Stimulated activated CD4-positive, alpha-beta T cell treated with anti-CD3 and anti-CD28 coated beads, Interleukin-12 subunit alpha, Interleukin-12 subunit beta, amount 100 ng/mL, for 4 hours (primary cell): ENCODE results near the gene SRM.
"Not testable (repeated sequence)": the region's sequence is repeated elsewhere in the genome, so short reads cannot be mapped to it uniquely, and the experiment has no call there.

Experiments used
- DNase-seq: peaks from one replicate; pipeline ENCODE4 v3.0.0-alpha.2; 2020

The SRM gene

DNA sequence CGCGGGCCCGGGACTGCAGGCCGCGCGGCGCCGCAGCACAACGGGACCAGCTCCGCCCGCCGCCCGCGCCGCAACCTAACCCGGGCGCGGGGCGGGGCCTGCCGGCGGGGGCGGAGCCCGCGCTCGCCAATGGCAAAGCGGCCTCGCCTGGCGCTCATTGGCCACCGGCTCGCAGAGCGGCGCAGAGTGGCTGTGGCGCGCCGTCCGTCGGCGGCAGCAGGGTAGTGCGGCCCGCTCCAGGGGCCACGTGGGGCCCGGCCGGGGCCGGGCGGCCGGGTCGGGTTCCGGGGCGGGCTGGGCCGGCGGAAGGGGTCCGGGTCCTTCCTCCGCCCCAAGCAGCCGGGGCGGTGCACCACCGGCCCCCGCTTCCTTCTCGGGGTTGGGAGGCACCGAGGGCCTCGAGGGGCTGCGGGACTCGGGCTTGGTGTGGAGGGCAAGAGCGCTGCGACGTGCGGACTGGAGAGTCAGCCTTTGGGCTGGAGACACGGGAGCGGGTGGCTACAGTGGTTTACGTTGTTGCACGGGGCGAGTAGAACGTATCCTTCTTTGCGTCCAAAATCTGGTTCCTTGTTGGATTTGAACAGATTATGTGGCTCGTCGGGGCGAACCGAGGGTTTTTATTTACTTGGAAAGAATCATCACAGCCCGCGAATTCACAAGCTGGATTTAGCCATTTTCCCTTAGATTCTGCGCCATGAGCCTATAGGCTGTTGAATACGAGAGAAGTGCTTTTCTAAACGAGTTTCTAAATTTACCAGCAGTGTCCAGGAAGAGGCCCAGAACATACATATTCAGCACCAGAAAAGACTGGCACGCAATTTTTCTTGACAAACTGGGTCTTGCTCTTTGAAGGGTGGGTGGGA, at the start of gene SRM:
TSS of gene SRM (minus strand) at position 51 of the 863 bp plus-strand sequence. CDS start 75 bp downstream, outside the sequence.
- DNase-seq: peak; percentile 92

DNA sequence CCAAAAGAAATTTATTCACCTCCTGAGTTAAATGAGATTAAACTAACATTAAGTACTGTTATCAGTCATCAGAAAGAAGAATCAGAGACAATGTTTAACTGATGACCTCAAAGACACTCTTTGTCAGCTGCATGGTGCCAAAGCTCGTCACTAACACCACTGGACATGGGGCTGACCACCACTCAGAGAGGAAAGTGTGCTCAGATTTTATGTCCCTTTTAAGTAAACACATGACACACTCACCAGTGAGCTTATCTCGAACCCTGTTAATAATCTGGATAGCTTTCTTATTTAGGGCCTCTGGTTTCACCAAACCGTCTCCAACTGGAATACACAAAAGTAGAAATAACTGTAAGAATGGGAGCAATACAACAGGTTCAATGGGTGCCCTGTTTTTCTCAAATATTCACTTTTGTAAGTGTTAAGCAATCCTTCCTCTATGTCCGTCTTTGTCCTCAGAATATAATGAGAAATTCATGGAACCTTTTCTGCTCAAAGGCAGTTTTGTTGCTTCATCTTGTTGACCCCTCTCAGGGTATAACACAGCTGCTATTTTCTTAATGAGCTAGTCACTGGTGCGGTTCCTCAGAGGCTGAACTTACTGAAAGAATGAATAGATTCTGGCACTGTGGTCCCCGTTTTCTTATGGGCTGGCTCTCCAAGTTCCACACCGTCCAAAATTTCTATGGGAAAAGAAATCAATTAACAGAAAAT, 49.4 kb upstream of the SRM start:
- DNase-seq: no peak

DNA sequence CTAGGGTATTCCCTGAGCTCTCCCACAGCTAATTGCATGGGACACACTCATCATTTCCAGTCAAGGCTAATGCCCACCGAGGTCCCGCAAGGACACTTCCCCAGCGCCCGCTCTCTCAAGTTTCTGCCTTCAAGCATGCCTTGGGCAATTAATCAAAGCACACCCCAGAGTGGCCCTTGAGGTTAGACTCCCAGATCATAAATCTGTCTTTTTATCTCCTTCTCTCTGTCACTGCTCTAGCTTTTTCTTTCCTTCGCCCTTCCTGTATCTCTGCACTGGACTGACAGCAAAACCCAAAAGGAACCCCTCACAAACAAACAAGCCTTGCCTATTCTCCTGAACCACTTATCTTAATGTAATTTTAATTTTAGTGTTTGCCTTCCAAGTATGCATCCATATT, 47.8 kb upstream of the SRM start:
- DNase-seq: no peak

DNA sequence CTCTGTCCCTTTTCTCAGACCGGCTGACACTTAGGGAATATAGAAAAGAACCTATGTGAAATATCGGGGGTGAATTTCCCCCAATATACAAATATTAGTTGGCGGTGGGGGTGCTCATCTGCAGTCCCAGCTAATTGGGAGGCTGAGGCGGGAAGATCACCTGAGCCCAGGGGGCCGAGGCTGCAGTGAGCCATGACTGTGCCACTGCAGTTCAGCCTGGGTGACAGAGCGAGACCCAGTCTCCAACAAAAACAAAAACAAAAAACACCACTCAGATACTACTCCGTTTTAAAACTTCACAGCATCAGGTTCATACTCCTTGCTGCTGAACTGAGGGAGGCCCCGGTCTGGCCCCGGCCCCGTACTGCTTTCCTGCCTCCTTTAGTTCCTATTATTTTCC, 45.8 kb upstream of the SRM start:
- no peak for DNase-seq

DNA sequence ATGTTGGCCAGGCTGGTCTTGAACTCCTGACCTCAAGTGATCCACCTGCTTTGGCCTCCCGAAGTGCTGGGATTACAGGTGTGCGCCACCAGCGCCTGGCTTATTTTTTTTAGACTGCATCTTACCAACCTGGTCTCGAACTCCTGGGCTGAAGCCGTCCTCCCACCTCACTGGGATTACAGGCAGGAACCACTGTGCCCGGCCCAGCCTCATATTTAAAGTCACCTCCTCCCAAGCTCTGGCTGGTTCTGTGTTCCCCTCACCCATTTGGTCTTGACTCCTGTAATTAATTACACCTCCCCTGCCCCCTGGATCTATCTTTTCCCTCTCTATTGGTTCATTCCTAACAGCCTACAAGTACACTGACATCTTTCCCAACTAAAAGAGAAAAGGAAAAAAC, 41.5 kb upstream of the SRM start:
- no peak for DNase-seq

DNA sequence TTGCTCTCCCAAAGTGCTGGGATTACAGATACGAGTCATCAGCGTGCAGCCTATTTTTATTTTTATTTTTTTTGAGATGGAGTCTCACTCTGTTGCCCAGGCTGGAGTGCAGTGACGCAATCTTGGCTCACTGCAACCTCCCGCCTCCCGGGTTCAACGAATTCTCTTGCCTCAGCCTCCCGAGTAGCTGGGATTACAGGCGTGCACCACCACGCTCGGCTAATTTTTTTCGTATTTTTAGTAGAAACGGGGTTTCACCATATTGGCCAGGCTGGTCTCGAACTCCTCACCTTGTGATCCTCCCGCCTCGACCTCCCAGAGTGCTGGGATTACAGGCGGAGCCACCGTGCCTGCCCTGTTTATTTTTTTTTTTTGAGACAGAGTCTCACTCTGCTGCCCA, 41.0 kb upstream of the SRM start:
- not testable (repeated sequence) for DNase-seq

DNA sequence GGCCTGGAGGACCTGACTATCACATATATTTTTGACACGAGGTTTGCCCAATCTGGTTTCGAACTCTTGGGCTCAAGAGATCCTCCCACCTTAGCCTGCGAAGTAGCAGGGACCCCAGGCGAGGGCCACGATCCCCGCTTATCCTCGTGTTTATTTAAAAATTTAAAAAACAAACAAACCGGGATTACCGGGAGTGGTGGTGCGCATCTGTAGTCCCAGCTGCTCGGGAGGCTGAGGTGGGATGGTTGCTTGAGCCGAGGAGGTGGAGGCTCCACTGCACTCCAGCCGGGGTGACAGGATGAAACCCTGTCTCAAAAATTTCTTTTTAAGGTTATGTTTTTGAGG, 40.3 kb upstream of the SRM start:
- no peak for DNase-seq

DNA sequence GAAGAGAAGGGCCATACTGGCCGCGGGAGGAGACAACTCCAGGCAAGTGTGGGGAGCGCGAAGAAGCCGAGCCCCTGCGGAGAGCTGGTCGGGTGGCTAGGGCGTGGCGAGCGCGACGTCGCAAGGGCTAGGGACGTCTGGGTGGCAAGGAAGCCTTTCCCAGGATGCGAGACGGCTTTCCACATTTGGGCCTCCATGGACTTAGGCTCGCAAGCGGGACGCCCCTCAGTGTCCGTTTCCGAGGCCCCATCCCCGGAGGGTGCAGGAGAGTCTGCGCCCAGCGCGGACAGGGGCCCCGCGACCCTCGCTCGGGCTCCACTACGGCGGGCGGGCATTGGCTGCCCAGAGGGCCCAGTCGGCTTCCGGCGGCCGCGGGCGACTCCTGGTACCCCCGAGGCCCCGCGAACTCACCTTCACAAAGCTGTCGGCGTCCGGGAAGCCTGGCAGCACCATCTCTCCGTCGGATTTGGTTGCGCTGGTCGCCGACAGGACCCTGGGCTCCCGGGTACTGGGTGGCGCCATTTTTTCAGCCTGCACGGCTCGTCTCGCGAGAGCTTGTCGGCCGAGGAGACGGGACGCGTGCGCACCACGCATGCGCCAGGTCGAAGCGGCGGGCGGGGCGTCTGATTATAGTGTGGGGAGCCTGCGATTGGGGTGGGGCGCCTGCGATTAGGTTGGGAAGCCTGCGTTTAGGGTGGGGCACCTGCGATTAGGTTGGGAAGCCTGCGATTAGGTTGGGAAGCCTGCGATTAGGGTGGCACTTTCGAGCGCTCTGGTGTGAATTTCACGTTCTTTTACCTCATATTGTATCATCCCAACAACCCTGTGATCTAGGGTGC, 39.7 kb upstream of the SRM start, which contains the start of gene EXOSC10:
TSS of gene EXOSC10 (minus strand) at position 560 of the 839 bp plus-strand sequence. CDS start at position 522, 38 bp downstream.
- DNase-seq: peak; percentile 97

DNA sequence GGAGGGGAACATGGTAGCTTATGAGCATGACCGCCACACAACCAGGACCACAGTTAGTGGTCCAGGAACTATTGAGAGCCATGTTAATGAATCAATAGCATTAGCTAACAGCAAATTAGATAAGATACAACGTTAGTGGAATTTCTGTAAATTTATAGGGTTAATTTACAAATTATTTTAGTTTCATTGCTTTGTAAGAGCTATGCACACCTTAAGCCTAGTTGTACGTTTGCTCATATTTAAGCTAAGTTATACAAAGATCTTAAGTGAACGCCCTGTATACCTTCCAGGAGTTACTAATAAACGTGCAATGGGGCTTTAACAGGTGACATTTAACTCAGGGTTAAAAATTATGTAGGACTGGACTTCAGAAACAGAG, 39.1 kb upstream of the SRM start:
- no peak for DNase-seq

DNA sequence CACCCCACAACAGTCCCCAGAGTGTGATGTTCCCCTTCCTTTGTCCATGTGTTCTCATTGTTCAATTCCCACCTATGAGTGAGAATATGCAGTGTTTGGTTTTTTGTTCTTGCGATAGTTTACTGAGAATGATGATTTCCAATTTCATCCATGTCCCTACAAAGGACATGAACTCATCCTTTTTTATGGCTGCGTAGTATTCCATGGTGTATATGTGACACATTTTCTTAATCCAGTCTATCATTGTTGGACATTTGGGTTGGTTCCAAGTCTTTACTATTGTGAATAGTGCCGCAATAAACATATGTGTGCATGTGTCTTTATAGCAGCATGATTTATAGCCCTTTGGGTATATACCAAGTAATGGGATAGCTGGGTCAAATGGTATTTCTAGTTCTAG, 24.0 kb upstream of the SRM start:
- DNase-seq: not testable (repeated sequence)

DNA sequence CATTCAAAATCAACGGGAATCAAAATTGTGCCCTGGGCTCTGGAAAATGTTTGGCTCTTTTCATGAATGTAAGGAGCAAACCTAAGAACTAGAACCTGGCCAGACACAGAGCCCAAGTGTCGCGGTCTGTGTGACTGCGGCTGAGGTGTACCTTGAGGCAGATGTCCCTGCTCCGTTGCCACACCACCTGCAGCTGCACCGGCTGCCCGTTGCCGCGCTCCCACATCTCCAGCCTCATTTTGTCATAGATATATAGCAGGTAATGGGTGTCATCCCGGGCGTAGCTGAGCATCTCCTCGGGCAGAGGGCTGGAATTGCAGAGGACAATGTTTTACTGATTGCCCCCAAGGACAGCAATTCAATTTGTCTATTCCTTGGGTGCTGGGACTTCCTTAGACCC, 21.1 kb upstream of the SRM start:
- no peak for DNase-seq

DNA sequence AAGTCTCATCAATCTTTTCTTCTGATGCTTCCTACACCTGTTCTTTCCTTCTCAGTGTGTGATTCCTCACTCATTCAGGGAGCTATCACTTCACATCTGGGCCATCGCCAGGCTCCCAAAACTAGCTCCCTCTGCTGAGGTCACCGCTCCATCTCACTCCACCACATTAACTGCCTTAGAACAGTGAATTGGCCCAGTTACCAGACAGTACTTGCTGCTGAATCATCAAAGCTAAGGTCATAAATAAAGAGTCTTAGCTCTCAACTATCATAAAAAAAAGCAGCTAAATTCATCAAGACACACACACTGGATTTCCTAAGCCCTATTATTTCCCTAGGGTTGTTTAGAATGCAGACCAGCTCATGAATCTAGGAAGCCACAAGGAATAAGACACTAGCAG, 18.8 kb upstream of the SRM start:
- no peak for DNase-seq

DNA sequence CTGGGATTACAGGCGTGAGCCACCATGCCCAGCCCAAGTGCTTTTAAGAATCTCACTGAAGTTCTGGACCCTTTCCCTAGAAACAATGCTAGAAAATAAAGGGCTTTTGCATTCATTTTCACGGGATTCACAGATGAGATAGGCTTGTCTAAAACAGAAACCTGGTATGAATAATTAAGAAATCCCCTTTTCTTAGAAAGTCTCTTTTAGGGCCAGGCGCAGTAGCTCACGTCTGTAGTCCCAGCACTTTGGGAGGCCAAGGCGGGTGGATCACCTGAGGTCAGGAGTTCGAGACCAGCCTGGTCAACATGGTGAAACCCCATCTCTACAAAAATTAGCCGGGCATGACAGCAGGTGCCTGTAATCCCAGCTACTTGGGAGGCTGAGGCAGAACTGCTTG, 13.6 kb upstream of the SRM start:
- DNase-seq: not testable (repeated sequence)

DNA sequence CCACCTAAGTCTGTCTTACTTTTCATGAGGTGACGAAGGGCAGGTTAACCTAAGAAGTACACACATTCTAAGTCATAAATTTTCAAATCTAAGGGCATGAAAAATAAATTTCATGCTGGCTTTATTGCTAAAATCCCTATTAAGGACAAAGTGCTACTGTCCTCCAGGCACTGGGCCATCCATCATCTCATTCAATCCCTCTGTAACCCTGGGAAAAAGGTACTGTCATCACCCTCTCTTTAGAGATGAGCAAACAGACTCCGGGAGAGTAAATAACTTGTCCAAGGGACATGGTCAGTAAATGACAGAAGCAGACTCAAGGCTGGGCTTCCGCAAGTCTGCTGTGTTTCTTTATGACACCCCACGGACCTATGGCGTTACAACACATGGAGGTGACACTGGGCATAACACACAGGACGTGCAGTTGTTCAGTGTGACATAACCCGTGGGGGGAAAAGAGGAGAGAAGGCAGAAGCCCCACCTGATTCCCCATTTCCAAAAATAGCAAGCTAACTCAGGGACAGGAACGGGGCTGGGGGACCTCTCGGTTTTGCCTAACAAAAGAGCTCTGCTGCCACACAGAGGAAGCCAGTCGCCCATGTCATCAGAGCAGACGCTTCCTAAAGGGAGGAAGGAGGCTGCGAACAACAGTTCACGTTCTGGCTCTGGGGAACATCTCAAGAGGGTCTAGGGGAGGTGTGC, 12.5 kb upstream of the SRM start:
- DNase-seq: no peak

DNA sequence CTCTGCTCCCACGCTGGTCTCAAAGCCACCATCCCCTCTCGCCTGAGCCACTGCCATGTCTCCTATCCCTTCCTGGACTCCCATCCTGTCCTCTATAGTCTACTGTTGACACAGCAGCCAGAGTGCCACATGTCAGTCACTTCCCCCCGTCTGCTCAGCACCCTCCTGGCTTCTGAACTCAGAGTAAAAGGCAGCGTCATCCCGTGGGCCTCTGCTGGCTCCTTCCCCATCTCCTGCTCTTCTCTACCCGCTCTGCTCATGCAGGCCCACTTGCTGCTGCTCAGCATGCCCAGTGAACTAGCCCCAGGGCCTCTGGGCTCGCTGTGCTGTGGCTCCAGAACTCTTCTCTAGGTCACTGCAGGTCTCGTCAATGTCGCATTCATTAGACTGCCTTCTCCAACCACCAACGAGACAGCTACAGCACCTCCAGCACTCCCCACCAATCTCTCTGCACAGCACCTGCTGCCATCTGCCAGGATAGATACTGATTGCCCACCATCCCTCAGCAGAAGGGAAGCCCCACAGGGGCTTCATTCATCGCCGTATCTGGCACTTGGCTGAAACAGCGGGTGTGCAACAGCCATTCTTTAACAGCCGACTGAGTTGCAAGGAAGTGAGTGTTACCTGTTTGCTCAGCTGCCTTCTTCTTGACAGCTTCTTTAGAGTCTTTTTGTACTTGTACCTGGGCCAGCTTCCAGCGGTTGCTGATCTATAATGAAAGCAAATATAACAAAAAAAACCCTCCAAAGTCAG, 11.8 kb upstream of the SRM start:
- DNase-seq: no peak

DNA sequence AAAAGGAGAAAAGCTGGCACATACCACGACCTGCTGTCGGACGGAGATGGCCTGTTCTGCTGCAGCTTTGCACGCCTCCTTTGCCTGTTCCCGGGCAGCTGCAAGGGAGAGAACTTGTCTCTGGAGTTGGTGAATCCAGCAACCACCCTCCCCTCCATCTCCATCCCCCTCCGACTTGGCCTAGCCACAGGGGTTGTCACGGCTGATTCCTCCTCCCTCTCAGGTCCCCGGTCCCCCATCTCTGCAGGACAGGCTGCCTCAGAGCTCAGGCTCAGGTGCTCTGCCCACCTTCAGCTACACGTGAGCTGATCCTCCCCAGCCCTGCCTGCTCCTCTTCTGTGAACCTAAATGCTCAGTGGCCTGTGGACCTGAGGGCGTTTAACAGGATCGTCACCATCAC, 11.1 kb upstream of the SRM start:
- DNase-seq: no peak

DNA sequence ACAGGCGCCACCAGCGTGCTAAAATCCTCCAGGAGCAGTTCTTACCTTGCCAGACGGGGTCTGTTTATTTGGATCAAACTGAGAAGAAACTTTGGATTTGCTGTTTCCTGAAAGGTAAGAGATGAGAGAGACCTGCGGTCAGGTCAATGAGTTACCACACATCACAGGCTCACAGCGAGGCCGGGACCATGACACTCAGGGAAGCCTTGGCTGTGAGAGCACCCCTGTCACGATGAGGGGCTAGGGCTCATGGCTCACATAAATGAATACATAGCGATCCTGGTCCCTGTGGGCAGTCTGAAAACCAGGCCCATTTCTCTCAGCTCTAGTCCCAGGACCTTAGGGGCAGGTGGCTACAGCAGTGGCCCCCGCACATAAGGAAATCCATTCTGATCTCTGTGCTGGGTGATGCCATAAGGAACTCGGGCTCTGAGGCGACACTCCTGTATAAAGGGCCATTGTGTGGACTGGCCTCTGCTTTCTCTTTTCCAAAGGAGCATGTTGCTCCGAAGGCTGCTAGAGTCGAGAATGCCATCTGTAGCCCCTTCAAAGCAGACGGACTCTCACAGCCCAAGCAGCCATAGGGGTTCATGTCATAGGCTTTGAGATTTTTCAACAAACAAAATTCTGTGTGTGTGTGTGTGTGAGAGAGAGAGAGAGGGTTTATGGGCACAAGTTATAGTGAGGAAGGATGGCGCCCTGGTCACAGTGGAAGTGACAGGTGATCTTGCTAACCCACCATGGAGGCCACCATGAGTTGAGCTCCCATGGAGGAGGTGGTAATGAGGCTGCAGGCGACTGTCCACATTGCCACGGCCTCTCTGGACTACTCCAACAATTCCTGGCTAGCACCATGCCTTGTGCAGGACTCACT, 9.0 kb upstream of the SRM start:
- DNase-seq: no peak

DNA sequence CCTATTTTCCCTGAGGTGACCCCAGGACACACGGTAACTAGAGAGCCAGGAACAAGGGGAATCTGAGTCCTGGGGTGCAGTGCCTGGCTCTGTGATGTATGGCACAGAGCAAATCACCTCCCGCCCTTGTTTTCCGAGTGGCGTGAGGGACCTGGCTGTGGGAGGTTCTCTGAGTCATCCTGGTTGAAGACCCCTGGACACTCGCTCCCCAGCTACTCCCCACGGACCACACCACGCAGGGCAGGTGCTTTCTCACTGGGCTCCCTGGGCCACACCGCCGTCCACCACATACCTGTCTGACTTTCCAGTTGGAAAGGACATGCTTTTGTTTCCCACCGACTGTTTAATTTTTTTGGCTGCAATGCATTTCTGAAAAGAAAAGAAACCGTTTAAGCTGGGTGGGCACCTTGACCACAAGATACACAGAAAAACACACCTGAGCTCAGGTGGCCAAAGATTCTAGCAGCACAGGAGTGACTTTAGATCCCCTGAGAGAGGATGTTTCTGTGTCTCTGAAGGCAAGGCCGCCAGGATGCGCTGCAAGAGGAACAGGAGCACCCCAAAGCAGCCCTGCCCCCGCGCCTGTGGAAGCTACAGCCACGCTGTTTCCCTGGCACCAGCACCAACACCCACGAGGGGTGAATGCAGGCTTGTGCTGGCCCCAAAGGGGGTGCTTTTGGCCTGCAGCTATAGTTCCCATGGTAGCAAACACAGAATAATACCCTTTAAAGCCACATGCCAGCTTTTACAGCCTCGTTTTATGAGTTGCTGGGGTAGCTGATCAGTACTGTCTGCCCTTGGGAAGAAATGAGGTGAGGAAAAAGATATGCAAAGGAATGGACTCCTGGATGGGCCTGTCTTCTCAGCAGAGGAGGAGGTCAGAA, 8.1 kb upstream of the SRM start:
- no peak for DNase-seq

DNA sequence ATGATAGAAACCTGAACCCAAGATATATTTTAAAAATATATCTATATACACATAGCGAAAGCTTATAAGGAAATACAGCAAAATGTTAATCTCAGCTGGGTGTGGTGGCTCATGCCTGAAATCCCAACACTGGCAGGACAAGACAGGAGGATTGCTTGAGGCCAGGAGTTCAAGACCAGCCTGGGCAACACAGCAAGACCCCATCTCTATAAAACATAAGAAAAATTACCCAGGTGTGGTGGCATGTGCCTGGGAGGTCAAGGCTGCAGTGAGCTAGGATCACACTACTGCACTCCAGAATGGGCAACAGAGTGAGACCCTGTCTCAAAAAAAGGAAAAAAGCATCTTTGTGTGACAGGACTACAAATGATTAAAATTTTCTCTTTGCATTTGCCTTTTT, 6.0 kb upstream of the SRM start:
- DNase-seq: no peak

DNA sequence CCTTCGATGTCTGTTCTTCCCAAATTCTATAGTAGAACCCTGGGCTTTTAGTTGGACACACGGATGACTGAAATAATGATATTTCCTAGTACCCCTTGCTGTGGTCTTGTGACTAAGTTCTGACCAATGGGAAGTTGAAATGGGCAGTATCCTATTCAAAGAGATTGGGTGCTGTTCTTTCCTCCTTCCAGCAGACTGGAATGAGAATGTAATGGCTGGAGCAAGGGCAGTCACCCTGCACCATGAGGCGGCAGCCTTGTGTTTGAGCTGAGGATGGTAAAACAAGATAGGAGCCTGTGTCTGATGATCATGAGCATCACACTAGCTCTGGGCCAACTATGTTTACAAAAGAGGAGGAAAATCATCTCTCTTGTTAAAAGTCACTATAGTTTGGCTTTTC, 5.1 kb upstream of the SRM start:
- DNase-seq: no peak
